Bronchial epithelial cell (primary cell): ENCODE results near the gene IL2RA. TPM values are rescaled to one million over a fixed set of nuclear protein-coding genes. Genes with fewer than 3 reads are reported as not detected.
"Not testable (repeated sequence)": the region's sequence is repeated elsewhere in the genome, so short reads cannot be mapped to it uniquely, and the experiment has no call there.

Experiments
- DNase-seq: peaks from one replicate; pipeline ENCODE4 v3.0.0-alpha.2; 2010; ENCODE audit warnings: low read depth
- FAIRE-seq: peaks from 2 replicates; lab custom pipeline; 2011; peaks lifted over from hg19 to GRCh38; lab: Jason Lieb, UNC
- H3K27me3 ChIP-seq: 2 replicates; pipeline ENCODE4 v1.5.1; 2011; ENCODE audit warnings: low read length; ENCODE audit not compliant: control insufficient read depth, insufficient read depth
- H3K36me3 ChIP-seq: 2 replicates; pipeline ENCODE4 v1.5.1; 2011; ENCODE audit warnings: low read length; ENCODE audit not compliant: control insufficient read depth, insufficient read depth
- H3K4me3 ChIP-seq: 2 replicates; pipeline ENCODE4 v1.5.1; 2011; ENCODE audit warnings: mild to moderate bottlenecking, low read depth, low read length, control low read depth
- total RNA-seq: library from RNA; depleted of rRNA; stranded (reverse); fragments of >200 nt; gene quantifications from 2 replicates; pipeline ENCODE4 v1.2.1, GENCODE V29; 2014
- TF ChIP-seq, protein P1 (sequence below): IDR thresholded peaks from 2 replicates; pipeline ENCODE4 v1.5.1; 2011; ENCODE audit warnings: mild to moderate bottlenecking, moderate library complexity, low read length, control low read depth, inconsistent platforms; ENCODE audit not compliant: insufficient read depth, severe bottlenecking

Gene IL2RA
- total RNA-seq, 1 donor from 2014 or later, result not detected

DNA sequence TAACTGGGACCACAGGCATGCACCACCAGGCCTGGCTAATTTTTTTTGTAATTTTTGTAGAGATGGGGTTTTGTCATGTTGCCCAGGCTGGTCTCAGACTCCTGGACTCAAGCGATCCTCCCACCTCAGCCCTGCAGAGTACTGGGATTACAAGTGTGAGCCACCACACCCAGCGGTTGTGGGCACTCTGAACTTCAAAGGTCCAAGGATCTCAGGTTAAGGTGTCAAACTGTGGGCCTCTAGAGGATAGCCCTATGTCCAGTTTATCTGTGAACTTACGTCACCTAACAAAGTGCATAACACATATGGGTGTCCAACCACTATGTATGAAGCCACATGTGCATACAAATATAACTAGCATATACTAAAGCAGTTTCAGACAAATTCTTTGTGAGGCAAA lies 3.2 kb upstream of the IL2RA start:
- FAIRE-seq (peak; percentile 58), DNase-seq (no peak)
- Histone ChIP-seq H3K4me3 (no peak overlapping the region), H3K27me3 (no peaks in the 10 kb centered on the region), H3K36me3 (no peaks in the 10 kb centered on the region)
- TF ChIP-seq, protein P1, sequence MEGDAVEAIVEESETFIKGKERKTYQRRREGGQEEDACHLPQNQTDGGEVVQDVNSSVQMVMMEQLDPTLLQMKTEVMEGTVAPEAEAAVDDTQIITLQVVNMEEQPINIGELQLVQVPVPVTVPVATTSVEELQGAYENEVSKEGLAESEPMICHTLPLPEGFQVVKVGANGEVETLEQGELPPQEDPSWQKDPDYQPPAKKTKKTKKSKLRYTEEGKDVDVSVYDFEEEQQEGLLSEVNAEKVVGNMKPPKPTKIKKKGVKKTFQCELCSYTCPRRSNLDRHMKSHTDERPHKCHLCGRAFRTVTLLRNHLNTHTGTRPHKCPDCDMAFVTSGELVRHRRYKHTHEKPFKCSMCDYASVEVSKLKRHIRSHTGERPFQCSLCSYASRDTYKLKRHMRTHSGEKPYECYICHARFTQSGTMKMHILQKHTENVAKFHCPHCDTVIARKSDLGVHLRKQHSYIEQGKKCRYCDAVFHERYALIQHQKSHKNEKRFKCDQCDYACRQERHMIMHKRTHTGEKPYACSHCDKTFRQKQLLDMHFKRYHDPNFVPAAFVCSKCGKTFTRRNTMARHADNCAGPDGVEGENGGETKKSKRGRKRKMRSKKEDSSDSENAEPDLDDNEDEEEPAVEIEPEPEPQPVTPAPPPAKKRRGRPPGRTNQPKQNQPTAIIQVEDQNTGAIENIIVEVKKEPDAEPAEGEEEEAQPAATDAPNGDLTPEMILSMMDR, result no peak

DNA sequence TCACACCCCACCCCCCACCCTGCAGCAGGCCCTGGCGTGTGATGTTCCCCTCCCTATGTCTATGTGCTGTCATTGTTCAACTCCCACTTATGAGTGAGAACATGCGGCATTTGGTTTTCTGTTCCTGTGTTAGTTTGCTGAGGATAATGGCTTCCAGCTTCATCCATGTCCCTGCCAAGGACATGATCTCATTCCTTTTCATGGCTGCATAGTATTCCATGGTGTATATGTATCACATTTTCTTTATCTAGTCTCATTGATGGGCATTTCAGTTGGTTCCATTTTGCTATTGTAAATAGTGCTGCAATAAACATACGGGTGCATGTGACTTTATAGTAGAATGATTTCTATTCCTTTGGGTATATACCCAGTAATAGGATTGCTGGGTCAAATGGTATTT lies 2.6 kb upstream of the IL2RA start:
- not testable (repeated sequence) for H3K36me3 ChIP-seq

DNA sequence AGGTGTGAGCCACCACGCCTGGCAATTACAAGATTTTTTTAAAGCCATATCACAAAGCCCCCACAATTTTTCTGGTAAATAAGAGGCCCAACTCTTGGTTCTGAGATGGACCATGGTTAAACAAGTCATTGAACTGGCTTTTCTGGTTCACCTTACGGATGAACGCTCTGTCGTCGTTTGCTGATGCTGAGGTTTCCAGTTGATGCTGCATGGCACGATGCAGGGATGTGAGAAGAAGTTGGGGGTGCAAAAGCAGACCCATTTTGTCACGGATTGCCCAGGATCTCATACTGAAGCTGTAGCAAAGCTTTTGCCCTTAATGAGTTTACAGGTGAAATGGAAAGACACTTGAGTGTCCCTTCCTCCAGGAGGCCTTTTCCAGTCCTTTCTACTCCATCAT lies 2.0 kb upstream of the IL2RA start:
- DNase-seq (no peak), FAIRE-seq (no peak)
- Histone ChIP-seq H3K27me3 (no peaks in the 10 kb centered on the region), H3K36me3 (no peaks in the 10 kb centered on the region), H3K4me3 (no peak overlapping the region)
- TF ChIP-seq, protein P1, result no peak

More for the DNA sequence above, 2.6 kb upstream of the IL2RA start:
- FAIRE-seq, DNase-seq, H3K27me3 ChIP-seq, H3K4me3 ChIP-seq: not testable (repeated sequence)

DNA sequence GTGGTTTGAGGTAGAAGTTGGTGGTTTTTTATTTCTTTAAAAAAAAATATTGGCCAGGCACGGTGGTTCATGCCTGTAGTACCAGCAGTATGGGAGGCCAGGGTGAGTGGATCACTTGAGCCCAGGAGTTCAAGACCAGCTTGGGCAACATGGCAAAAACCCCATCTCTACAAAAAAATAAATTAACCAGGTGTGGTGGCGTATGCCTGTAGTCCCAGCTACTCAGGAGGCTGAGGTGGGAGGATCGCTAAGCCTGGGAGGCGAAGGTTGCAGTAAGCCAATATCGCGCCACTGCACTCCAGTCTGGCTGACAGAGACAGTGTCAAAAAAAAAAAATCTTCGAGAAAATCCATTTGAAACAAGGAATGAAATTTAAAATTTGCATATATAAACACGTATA lies 1.1 kb downstream of the IL2RA start:
- FAIRE-seq (no peak), DNase-seq (no peak)
- Histone ChIP-seq H3K36me3 (no peaks in the 10 kb centered on the region), H3K27me3 (no peaks in the 10 kb centered on the region), H3K4me3 (no peak overlapping the region)
- TF ChIP-seq, protein P1, result no peak

DNA sequence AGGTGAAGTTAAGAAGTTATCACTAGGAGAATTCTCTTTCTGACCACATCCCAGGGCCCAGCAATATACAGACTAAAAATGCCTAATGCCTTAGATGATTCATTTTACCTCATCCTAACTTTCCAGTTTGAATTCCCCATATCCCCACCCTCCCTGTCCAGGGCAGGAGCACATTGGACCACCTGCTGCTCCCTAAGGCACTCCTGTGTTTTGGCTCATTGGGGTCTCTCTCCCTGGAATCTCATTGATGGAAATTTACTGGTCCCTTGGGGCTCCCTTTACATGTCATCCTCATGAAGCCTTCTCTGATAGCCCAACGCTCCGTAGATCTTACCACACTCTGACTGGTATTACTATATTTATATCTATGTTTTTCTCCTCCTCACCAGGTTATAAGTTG lies 2.7 kb downstream of the IL2RA start:
- Histone ChIP-seq H3K36me3 (no peaks in the 10 kb centered on the region), H3K27me3 (no peaks in the 10 kb centered on the region), H3K4me3 (no peak overlapping the region)
- FAIRE-seq (no peak), DNase-seq (no peak)
- TF ChIP-seq, protein P1, result no peak

DNA sequence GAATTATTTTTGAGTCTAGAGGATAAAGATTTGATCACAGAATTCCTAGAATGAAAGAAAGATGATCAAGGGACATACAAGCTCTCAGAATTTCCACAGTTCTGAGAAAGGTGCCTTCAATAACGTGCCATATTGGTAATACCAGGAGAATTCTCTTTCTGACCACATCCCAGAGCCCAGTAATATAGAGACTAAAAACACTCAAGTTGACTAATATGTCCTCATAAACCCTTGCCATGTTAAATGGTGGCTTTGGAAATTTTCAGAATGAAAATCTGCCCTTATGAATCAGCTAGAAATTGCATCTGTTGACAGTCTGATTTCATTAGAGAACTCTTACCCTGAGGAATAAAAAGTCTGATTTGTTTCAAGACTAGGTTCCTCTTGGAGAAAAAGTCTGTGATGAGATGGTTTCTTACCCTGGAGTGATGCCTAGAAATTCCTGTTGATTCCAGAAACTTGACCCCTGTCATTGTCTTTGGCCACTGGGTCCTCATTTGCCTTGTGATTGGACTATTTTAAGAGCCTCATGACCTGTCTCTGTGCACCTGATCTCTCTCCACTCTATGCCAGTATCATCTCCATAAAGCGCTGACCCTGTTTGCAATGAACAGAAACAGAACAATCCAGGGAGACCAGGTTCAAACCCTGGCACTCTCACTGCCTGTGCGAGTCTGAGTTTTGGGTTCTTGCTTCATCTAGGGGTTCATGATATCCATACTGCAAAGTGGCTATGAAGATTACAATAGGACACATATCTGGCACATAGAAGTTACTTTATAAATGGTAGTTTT lies 3.3 kb downstream of the IL2RA start:
- no peak for DNase-seq
- Histone ChIP-seq H3K27me3 (no peaks in the 10 kb centered on the region), H3K36me3 (no peaks in the 10 kb centered on the region), H3K4me3 (no peak overlapping the region)
- no peak for FAIRE-seq
- TF ChIP-seq, protein P1, result no peak
